Spleen (tissue), 7 donors: ENCODE measurements around the gene MGAT5.

Source experiments
- POLR2A ChIP-seq, 3 donors: fragments of 450-650 bp; IDR thresholded peaks; one replicate each; pipeline ENCODE4 v1.5.1; 2017; ENCODE audit warnings: antibody characterized with exemption in 3 of 3, mild to moderate bottlenecking in 1 of 3
- TF ChIP-seq, protein P1 (sequence below), 11 experiments: fragments of 200-600 bp in 7 of 11; fragments of 450-650 bp in 4 of 11; sonication (generic) in 4 of 11; IDR thresholded peaks in 8 of 11; conservative IDR thresholded peaks in 3 of 11; 1 replicate in 7 of 11; 2 replicates in 4 of 11; pipeline versions ENCODE4 v1.4.0 to v1.8.0; 2016 to 2021; ENCODE audit warnings: antibody characterized with exemption in 11 of 11, inconsistent platforms in 4 of 11, mild to moderate bottlenecking in 1 of 11
- donor health status: DM: no; HTN: no; CAD: no; lungs with moderate emphysema.
- donor health status: DM: no; HTN: no; CAD: no.
- donor health status: DM: no; HTN: no; CAD: no.

DNA sequence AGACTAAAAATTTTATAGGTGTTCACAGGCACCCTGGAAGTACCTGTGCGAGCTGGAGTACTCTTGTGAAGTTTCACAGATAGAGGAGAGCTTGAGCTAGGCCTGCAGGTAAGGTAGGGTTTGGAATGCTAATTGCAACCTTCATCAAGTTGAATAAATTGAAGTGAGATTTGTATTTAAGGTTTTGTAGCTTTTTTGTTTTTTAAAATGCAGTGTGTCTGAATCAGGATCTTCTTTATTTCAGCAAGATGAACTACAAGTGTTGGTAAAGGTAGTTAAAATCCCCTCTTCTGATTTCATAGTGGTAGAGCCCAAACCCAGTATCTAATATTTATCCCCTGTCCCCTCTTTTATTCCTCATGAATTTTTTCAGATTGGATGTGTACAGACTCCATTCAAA lies 45.5 kb downstream of the MGAT5 start:
- TF ChIP-seq, protein P1, sequence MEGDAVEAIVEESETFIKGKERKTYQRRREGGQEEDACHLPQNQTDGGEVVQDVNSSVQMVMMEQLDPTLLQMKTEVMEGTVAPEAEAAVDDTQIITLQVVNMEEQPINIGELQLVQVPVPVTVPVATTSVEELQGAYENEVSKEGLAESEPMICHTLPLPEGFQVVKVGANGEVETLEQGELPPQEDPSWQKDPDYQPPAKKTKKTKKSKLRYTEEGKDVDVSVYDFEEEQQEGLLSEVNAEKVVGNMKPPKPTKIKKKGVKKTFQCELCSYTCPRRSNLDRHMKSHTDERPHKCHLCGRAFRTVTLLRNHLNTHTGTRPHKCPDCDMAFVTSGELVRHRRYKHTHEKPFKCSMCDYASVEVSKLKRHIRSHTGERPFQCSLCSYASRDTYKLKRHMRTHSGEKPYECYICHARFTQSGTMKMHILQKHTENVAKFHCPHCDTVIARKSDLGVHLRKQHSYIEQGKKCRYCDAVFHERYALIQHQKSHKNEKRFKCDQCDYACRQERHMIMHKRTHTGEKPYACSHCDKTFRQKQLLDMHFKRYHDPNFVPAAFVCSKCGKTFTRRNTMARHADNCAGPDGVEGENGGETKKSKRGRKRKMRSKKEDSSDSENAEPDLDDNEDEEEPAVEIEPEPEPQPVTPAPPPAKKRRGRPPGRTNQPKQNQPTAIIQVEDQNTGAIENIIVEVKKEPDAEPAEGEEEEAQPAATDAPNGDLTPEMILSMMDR (IDR thresholded peaks at IDR 0.05 in 8 of 11, conservative IDR thresholded peaks at IDR 0.05 in 3 of 11): no peak
- TF ChIP-seq POLR2A (IDR thresholded peaks at IDR 0.05): no peak
